ENCODE data around the gene FASN.

The FASN gene

DNA sequence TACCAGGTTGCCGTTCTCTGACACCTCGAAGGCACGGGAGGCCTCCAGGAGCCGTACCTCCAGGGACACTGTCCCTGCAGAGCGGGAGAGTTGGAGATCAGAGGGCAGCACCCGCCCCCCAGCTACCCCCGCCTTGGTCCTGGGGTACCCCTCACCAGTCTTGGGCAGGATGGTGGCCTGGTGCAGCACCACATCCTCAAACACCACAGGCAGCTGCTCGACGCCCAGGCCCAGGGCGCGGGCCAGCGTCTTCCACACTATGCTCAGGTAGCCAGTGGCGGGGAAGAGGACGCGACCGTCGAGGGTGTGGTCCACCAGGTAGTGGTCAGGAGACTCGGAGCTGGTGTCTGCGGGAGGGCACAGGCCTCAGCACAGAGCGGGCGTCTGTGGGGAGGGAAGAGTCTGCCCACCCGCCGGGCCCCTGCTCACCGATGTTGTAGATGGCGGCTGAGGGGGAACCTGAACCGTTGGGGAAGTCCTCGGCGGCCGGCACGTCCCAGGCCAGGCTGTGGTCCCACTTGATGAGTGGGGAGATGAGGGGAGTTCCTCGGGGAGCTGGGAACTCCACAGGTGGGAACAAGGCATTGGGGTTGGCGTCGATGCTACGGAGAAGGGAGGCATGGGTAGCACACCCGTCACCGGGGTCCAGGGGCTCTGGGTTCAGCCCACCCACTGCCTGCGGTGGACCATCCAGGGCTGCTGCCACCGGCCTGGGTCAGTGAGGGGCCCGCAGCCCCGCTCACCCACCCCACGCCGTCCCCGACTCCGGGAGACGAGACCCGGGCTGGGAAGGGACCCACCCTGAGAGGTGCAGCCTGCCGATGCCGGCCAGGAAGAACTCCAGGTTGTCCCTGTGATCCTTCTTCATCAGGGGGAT lies 9.8 kb downstream of the FASN start:
- no peak for DNase-seq (ENCODE audit: extremely low spot score)
- CTCF ChIA-PET = no interaction called here
- POLR2A ChIA-PET = interaction anchor here (5.2 kb wide), 1 partner anchor 10 kb away, joined by 19 read pairs; the partner anchor contains the start of gene FASN
- TF ChIP-seq TARDBP (IDR thresholded peaks at IDR 0.05) (no peak), FOXA1 (IDR thresholded peaks at IDR 0.05) (no peak), SP1 (IDR thresholded peaks at IDR 0.05) (no peak), SUZ12 (IDR thresholded peaks at IDR 0.05) (no peak), LEF1 (IDR thresholded peaks at IDR 0.05; ENCODE audit: borderline replicate concordance) (no peak), L3MBTL2 (conservative IDR thresholded peaks at IDR 0.05) (no peak), ZNF384 (IDR thresholded peaks at IDR 0.05) (no peak)
- TF ChIP-seq, protein P1, sequence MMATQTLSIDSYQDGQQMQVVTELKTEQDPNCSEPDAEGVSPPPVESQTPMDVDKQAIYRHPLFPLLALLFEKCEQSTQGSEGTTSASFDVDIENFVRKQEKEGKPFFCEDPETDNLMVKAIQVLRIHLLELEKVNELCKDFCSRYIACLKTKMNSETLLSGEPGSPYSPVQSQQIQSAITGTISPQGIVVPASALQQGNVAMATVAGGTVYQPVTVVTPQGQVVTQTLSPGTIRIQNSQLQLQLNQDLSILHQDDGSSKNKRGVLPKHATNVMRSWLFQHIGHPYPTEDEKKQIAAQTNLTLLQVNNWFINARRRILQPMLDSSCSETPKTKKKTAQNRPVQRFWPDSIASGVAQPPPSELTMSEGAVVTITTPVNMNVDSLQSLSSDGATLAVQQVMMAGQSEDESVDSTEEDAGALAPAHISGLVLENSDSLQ (IDR thresholded peaks at IDR 0.05) = no peak

DNA sequence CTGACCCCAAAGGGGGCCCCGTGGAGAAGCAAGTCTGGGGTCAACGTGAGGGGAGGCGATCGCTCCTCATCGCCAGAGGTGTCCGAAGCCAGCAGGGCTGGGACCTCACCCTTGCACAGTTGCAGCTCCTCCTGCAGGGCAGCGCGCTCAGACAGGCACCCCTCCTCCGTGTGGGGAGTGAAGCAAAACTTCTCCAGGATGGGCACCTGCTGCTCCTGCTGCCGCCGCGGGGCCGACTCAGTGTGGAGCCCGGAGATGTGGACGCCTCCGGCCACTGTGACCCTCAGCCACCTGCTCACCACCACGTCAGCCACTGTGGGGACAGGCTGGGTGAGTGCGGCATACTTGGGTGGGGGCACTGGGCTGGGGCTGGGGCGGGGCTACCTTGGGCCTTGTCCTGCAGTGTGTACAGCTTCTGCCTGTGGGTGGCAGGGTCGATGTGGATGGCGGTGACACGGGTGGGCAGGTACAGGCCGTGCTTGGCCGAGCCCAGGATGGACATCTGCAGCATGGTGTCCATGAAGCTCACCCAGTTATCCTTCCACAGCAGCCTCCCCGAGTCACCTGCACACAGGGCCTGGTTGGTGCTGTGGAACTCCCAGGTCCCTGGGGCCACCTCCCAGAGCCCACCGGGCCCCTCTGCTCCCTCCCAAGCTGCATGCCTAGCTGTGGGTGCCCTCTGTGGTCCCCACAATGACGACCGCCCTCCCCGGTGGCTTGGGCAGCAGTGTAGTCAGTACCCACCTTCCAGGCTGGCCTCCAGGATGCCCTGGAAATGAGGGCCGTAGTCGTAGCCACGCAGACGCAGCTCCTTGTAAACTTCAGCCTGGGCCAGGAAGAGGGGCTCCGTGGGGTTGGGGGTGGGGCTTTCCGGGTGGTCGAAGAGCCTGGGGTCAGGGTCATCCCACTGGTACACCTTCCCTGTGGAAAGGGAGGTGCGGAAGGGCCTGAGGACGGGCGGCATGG lies 10.8 kb downstream of the FASN start:
- ChIA-PET CTCF (no interaction called here), POLR2A (interaction anchor here (5.2 kb wide), 1 partner anchor 11 kb away, joined by 19 read pairs; the partner anchor contains the start of gene FASN)
- no peak for TF ChIP-seq CTBP1 (IDR thresholded peaks at IDR 0.05; ENCODE audit: borderline replicate concordance)
- no peak for TF ChIP-seq L3MBTL2 (conservative IDR thresholded peaks at IDR 0.05)
- TF ChIP-seq ZNF384 (IDR thresholded peaks at IDR 0.05) = no peak
- TF ChIP-seq TARDBP (IDR thresholded peaks at IDR 0.05) = no peak
- no peak for TF ChIP-seq SP1 (IDR thresholded peaks at IDR 0.05)
- TF ChIP-seq NFRKB (IDR thresholded peaks at IDR 0.05) = no peak
- TF ChIP-seq, protein P1 (IDR thresholded peaks at IDR 0.05) = no peak
- TF ChIP-seq FOXA1 (IDR thresholded peaks at IDR 0.05) = no peak
- no peak for TF ChIP-seq ELF4 (IDR thresholded peaks at IDR 0.05)
- TF ChIP-seq BHLHE40 (IDR thresholded peaks at IDR 0.05; ENCODE audit: borderline replicate concordance) = no peak
- TF ChIP-seq FOXK2 (IDR thresholded peaks at IDR 0.05) = no peak
- no peak for TF ChIP-seq FOXM1 (IDR thresholded peaks at IDR 0.05; ENCODE audit: borderline replicate concordance)
- no peak for TF ChIP-seq ARNT (IDR thresholded peaks at IDR 0.05)
- TF ChIP-seq SUZ12 (IDR thresholded peaks at IDR 0.05) = no peak
- no peak for TF ChIP-seq HDGF (IDR thresholded peaks at IDR 0.05; ENCODE audit: borderline replicate concordance)
- no peak for TF ChIP-seq LEF1 (IDR thresholded peaks at IDR 0.05; ENCODE audit: borderline replicate concordance)
- no peak for DNase-seq (ENCODE audit: extremely low spot score)

DNA sequence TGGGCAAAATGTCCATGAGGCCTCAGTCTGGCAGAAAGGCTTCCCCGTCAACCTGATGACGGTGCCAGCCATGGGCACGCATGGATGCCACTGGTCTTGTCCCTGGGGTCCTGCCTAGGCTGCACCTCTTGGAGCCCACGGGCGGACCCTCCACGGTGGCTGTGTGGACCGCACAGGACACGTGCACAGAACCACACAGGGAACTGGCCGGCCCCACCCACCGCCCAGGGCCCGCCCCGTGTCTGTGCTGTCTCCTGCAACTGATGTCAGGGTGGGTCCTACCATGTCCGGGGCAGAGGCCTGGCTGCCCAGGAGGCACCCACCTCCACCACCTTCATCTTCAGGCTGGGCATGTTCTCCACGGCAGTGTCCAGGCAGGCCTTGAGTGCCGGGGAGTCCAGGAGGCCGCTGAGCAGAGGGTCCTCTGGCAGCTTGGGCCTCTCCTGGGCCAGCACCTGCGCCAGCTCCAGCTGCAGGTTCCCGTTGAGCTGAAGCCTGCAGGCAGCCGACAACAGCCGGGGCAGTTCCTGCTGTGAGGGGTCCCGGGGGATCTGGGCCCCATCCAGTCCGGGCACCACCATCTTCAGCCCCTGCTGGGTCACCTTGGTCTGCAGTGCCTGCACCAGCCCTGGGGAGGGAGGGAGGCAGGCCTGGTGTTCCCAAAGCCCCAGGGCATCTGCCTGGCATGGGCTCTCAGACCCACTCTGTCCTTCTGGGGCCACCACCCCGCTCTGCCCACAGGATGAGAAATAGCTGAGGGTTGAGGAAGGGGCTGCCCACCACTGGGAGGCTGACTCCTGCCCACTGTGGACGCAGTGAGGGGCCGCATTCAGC lies 11.9 kb downstream of the FASN start:
- ChIA-PET POLR2A (interaction anchor here (5.2 kb wide), 1 partner anchor 12 kb away, joined by 19 read pairs; the partner anchor contains the start of gene FASN), CTCF (interaction anchor here (0.6 kb wide), 1 partner anchor 181 kb away, joined by 3 read pairs; no protein-coding TSS in a partner anchor)
- TF ChIP-seq NFRKB (IDR thresholded peaks at IDR 0.05) (no peak), SP1 (IDR thresholded peaks at IDR 0.05) (no peak), CTBP1 (IDR thresholded peaks at IDR 0.05; ENCODE audit: borderline replicate concordance) (no peak), ARNT (IDR thresholded peaks at IDR 0.05) (no peak), HDGF (IDR thresholded peaks at IDR 0.05; ENCODE audit: borderline replicate concordance) (no peak), L3MBTL2 (conservative IDR thresholded peaks at IDR 0.05) (no peak)
- TF ChIP-seq, protein P1 (IDR thresholded peaks at IDR 0.05) = no peak
- no peak for DNase-seq (ENCODE audit: extremely low spot score)

DNA sequence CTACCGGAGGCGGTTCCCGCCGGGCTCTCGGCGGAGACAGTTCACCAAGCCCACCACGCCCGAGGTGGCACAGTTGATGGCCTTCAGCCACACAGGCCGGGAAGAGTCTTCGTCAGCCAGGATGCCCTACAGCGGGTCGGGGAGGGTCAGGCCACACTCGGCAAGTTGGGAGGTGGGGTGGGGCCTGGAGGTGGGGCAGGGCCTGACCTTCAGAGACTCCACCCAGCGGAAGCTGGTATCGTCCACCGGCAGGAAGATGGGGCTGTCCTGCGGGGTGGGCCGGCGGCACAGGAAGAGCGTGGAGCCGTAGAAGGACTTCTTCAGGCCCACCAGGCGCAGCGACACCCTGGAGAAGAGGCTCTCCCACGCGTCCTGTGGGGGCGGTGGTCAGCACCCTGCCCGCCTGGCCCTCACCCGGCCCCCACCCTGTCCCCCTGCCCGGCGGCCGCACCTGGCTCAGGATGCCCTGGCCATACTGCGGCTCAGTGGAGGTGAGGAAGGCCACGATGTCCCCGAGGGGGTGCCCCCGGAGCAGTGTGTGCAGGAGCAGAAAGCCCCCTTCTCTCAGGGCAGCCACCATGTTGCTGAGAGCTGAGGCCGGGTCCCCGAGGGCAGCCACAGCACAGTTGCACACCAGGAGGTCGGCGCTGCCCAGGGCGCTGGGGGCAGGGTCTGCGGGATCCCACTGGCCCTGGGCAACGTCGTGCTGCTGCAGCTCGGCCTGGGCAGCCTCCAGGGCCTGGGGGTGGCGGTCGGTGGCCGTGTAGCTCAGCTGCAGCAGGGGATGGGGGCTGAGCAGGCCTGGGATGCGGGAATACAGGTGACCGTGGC lies 12.8 kb downstream of the FASN start:
- POLR2A ChIA-PET = interaction anchor here (1.1 to 5.2 kb wide), 2 partner anchors 11 to 13 kb away, joined by 3 to 19 read pairs; partner anchors contain the start of gene FASN
- TF ChIP-seq L3MBTL2 (conservative IDR thresholded peaks at IDR 0.05) = no peak
- no peak for TF ChIP-seq ELF4 (IDR thresholded peaks at IDR 0.05)
- no peak for TF ChIP-seq SP1 (IDR thresholded peaks at IDR 0.05)
- TF ChIP-seq ZNF384 (IDR thresholded peaks at IDR 0.05) = no peak
- no peak for TF ChIP-seq SUZ12 (IDR thresholded peaks at IDR 0.05)
- no peak for TF ChIP-seq ARNT (IDR thresholded peaks at IDR 0.05)
- no peak for TF ChIP-seq FOXM1 (IDR thresholded peaks at IDR 0.05; ENCODE audit: borderline replicate concordance)
- no peak for TF ChIP-seq FOXA1 (IDR thresholded peaks at IDR 0.05)
- no peak for TF ChIP-seq BHLHE40 (IDR thresholded peaks at IDR 0.05; ENCODE audit: borderline replicate concordance)
- TF ChIP-seq NFRKB (IDR thresholded peaks at IDR 0.05) = no peak
- TF ChIP-seq, protein P1 (IDR thresholded peaks at IDR 0.05) = no peak
- no peak for TF ChIP-seq FOXK2 (IDR thresholded peaks at IDR 0.05)
- no peak for TF ChIP-seq CTBP1 (IDR thresholded peaks at IDR 0.05; ENCODE audit: borderline replicate concordance)
- TF ChIP-seq LEF1 (IDR thresholded peaks at IDR 0.05; ENCODE audit: borderline replicate concordance) = no peak
- CTCF ChIA-PET = no interaction called here

More for the DNA sequence above, 12.8 kb downstream of the FASN start:
- no peak for DNase-seq (ENCODE audit: extremely low spot score)

Data from HEK293T (cell line).